ENCODE results near the gene PRKAR2A.

- TF ChIP-seq CTCF (IDR thresholded peaks at IDR 0.05) (no peak), POLR2A (IDR thresholded peaks at IDR 0.05) (no peak)
These were observed 17.0 kb downstream of the PRKAR2A start for GRCh38 chr3:48830715-48831114.
